GM21390 (cell line): ENCODE measurements around the gene CYP4F11.
"Not testable (repeated sequence)": the region's sequence is repeated elsewhere in the genome, so short reads cannot be mapped to it uniquely, and the experiment has no call there.

ENCODE experiments used
- ATAC-seq: cut with Tn5 transposase; IDR thresholded peaks from one replicate; pipeline ENCODE4 v1.9.1; 2021; ENCODE audit not compliant: unreplicated experiment

Gene CYP4F11

GRCh38 chr19:15934332-15935078 is at the start of gene CYP4F11:
Gene CYP4F11, minus strand, starts transcription at chr19:15934529. Its CDS starts 121 bp downstream, at chr19:15934408.
- no peak for ATAC-seq

- no peak for ATAC-seq
Measured at GRCh38 chr19:15979293-15979692, 45.0 kb upstream of the CYP4F11 start.

GRCh38 chr19:15977690-15978089 is 43.4 kb upstream of the CYP4F11 start:
- no peak for ATAC-seq

- ATAC-seq, result no peak
Measured at GRCh38 chr19:15976836-15977689, 42.7 kb upstream of the CYP4F11 start.

GRCh38 chr19:15974856-15975255 is 40.5 kb upstream of the CYP4F11 start:
- no peak for ATAC-seq

GRCh38 chr19:15972043-15972442 is 37.7 kb upstream of the CYP4F11 start:
- ATAC-seq, result not testable (repeated sequence)

GRCh38 chr19:15971224-15971780 is 37.0 kb upstream of the CYP4F11 start:
- no peak for ATAC-seq

GRCh38 chr19:15964231-15964630 is 29.9 kb upstream of the CYP4F11 start:
- ATAC-seq, result no peak

GRCh38 chr19:15962319-15962718 is 28.0 kb upstream of the CYP4F11 start:
- no peak for ATAC-seq

- no peak for ATAC-seq
Measured at GRCh38 chr19:15954820-15955219, 20.5 kb upstream of the CYP4F11 start.

GRCh38 chr19:15948223-15949058 is 14.1 kb upstream of the CYP4F11 start, which contains the start of gene OR10H4:
Gene OR10H4, plus strand, starts transcription at chr19:15949008. Its CDS starts 0 bp downstream, at chr19:15949008.
- ATAC-seq, result no peak

- ATAC-seq, result no peak
Measured at GRCh38 chr19:15945301-15945700, 11.0 kb upstream of the CYP4F11 start.

GRCh38 chr19:15944401-15944800 is 10.1 kb upstream of the CYP4F11 start:
- ATAC-seq, result no peak

GRCh38 chr19:15937771-15938170 is 3.4 kb upstream of the CYP4F11 start:
- no peak for ATAC-seq

GRCh38 chr19:15936950-15937349 is 2.6 kb upstream of the CYP4F11 start:
- no peak for ATAC-seq

GRCh38 chr19:15936173-15936572 is 1.8 kb upstream of the CYP4F11 start:
- no peak for ATAC-seq

GRCh38 chr19:15935167-15935702 is 906 bp upstream of the CYP4F11 start:
- ATAC-seq, result no peak

- ATAC-seq, result not testable (repeated sequence)
Measured at GRCh38 chr19:15933761-15934331, 483 bp downstream of the CYP4F11 start.

GRCh38 chr19:15928321-15928720 is 6.0 kb downstream of the CYP4F11 start:
- no peak for ATAC-seq

GRCh38 chr19:15926484-15926883 is 7.8 kb downstream of the CYP4F11 start:
- ATAC-seq, result no peak
